A549 (cell line): Measurements from ENCODE around the gene ITLN1. TPM values are rescaled to one million over a fixed set of nuclear protein-coding genes. Genes with fewer than 3 reads are reported as not detected.
"Not testable (repeated sequence)": the region's sequence is repeated elsewhere in the genome, so short reads cannot be mapped to it uniquely, and the experiment has no call there.

Experiments
- ATAC-seq, 2 experiments: fragments of 200-7000 bp in 1 of 2; fragments of >200 bp in 1 of 2; cut with Nextera tagmentation in 1 of 2; cut with Tn5 transposase in 1 of 2; 3 replicates each; pipeline versions ENCODE4 v1.8.0 to v1.9.1; 2018 to 2020; ENCODE audit warnings: mild to moderate bottlenecking in 1 of 2, moderate library complexity in 1 of 2
- CTCF ChIA-PET: fragments of 300-600 bp; sonication (Branson Sonifier 250); formaldehyde crosslinking; extraction: SDS; loops from one replicate; lab custom pipeline; 2021; ENCODE audit warnings: antibody characterized with exemption, inconsistent platforms; lab: Yijun Ruan, JAX
- POLR2A ChIA-PET: fragments of 350-600 bp; formaldehyde crosslinking; extraction: SDS; loops from one replicate; lab custom pipeline; 2021; ENCODE audit warnings: antibody characterized with exemption, inconsistent platforms; lab: Yijun Ruan, JAX
- DNase-seq, 2 experiments: peaks; one replicate each; pipeline versions ENCODE4 v3.0.0 to v3.0.0-alpha.2; 2011 to 2016; ENCODE audit warnings: low read depth in 1 of 2, low spot score in 1 of 2
- FAIRE-seq: peaks from 2 replicates; lab custom pipeline; 2011; peaks lifted over from hg19 to GRCh38; lab: Jason Lieb, UNC
- H3K27ac ChIP-seq, 2 experiments: fragments of >200 bp; sonication (Bioruptor Twin); formaldehyde crosslinking; 3 replicates each; pipeline ENCODE4 v1.5.1; 2016 to 2017
- H3K4me1 ChIP-seq: fragments of >200 bp; sonication (Bioruptor Twin); formaldehyde crosslinking; 3 replicates; pipeline ENCODE4 v1.6.1; 2016
- H3K4me2 ChIP-seq: fragments of >200 bp; sonication (Bioruptor Twin); formaldehyde crosslinking; 3 replicates; pipeline ENCODE4 v1.6.1; 2016
- H3K4me3 ChIP-seq: fragments of >200 bp; sonication (Bioruptor Twin); formaldehyde crosslinking; 3 replicates; pipeline ENCODE4 v1.5.1; 2016
- H3K9me3 ChIP-seq: fragments of >200 bp; sonication (Bioruptor Twin); formaldehyde crosslinking; 3 replicates; pipeline ENCODE4 v1.6.1; 2016
- BHLHE40 ChIP-seq: IDR thresholded peaks from 2 replicates; pipeline ENCODE4 v1.6.1; 2012; ENCODE audit warnings: low read depth, low read length, inconsistent platforms
- CBX8 ChIP-seq: fragments of 200-600 bp; sonication (generic); IDR thresholded peaks from 2 replicates; pipeline ENCODE4 v1.6.1; 2016
- CHD4 ChIP-seq: fragments of 200-600 bp; sonication (generic); IDR thresholded peaks from 2 replicates; pipeline ENCODE4 v1.6.1; 2016; ENCODE audit warnings: antibody characterized with exemption, mild to moderate bottlenecking, borderline replicate concordance
- ELK1 ChIP-seq: fragments of 150-350 bp; IDR thresholded peaks from 2 replicates; pipeline ENCODE4 v1.6.1; 2014; ENCODE audit warnings: low read depth, mild to moderate bottlenecking, low read length
- EP300 ChIP-seq, 2 experiments: fragments of >200 bp; sonication (Bioruptor Twin); formaldehyde crosslinking; IDR thresholded peaks; 2 replicates in 1 of 2; 3 replicates in 1 of 2; pipeline ENCODE4 v1.6.1; 2016 to 2017
- ESRRA ChIP-seq: fragments of 150-350 bp; IDR thresholded peaks from 2 replicates; pipeline ENCODE4 v1.6.1; 2014; ENCODE audit warnings: mild to moderate bottlenecking, low read length, borderline replicate concordance
- FOSL2 ChIP-seq, 2 experiments: fragments of 450-650 bp in 1 of 2; fragments of >200 bp in 1 of 2; sonication (Bioruptor Twin) in 1 of 2; formaldehyde crosslinking; IDR thresholded peaks; 2 replicates each; pipeline versions ENCODE4 v1.5.0 to v1.6.1; 2016 to 2020; ENCODE audit warnings: mild to moderate bottlenecking in 1 of 2, moderate library complexity in 1 of 2
- HDAC2 ChIP-seq: fragments of 200-600 bp; sonication (generic); IDR thresholded peaks from 2 replicates; pipeline ENCODE4 v1.6.1; 2016
- HES2 ChIP-seq: fragments of >200 bp; sonication (Bioruptor Twin); formaldehyde crosslinking; IDR thresholded peaks from 2 replicates; pipeline ENCODE4 v1.6.1; 2016
- HOXA7 ChIP-seq: fragments of 250-450 bp; sonication (Bioruptor Pico); IDR thresholded peaks from 2 replicates; pipeline ENCODE4 v1.5.0; 2020; ENCODE audit warnings: mild to moderate bottlenecking, moderate library complexity
- HOXB5 ChIP-seq: fragments of 250-450 bp; sonication (Bioruptor Pico); IDR thresholded peaks from 2 replicates; pipeline ENCODE4 v1.5.0; 2020; ENCODE audit warnings: mild to moderate bottlenecking, moderate library complexity
- JUNB ChIP-seq: fragments of >200 bp; sonication (Bioruptor Twin); formaldehyde crosslinking; IDR thresholded peaks from 2 replicates; pipeline ENCODE4 v1.6.1; 2016
- KDM1A ChIP-seq: fragments of 200-600 bp; sonication (generic); IDR thresholded peaks from 2 replicates; pipeline ENCODE4 v1.6.1; 2016; ENCODE audit warnings: low read depth, mild to moderate bottlenecking
- MAFK ChIP-seq: fragments of 450-650 bp; IDR thresholded peaks from 2 replicates; pipeline ENCODE4 v1.6.1; 2014; ENCODE audit not compliant: partially characterized antibody
- NPAS2 ChIP-seq: fragments of 250-450 bp; sonication (Bioruptor Pico); IDR thresholded peaks from 2 replicates; pipeline ENCODE4 v1.8.0; 2022; ENCODE audit warnings: mild to moderate bottlenecking, moderate library complexity, borderline replicate concordance
- PHF8 ChIP-seq: fragments of 200-600 bp; sonication (generic); IDR thresholded peaks from 2 replicates; pipeline ENCODE4 v1.6.1; 2016; ENCODE audit warnings: low read depth, mild to moderate bottlenecking, antibody characterized with exemption, moderate library complexity, borderline replicate concordance
- POLR2A ChIP-seq: IDR thresholded peaks from 2 replicates; pipeline ENCODE4 v1.6.1; 2012; ENCODE audit warnings: mild to moderate bottlenecking, low read length
- POLR2AphosphoS2 ChIP-seq: conservative IDR thresholded peaks from 2 replicates; pipeline ENCODE4 v1.6.1; 2012; ENCODE audit warnings: low read length, improper control_type of control experiment, inconsistent platforms
- RAD21 ChIP-seq, 2 experiments: fragments of >200 bp in 1 of 2; sonication (Bioruptor Twin) in 1 of 2; formaldehyde crosslinking in 1 of 2; IDR thresholded peaks in 1 of 2; conservative IDR thresholded peaks in 1 of 2; 2 replicates in 1 of 2; 3 replicates in 1 of 2; pipeline ENCODE4 v1.6.1; 2012 to 2018; ENCODE audit warnings: inconsistent platforms in 1 of 2
- RFX5 ChIP-seq: fragments of 450-650 bp; IDR thresholded peaks from 2 replicates; pipeline ENCODE4 v1.7.1; 2014; ENCODE audit warnings: antibody characterized with exemption, mild to moderate bottlenecking, moderate library complexity
- SMC3 ChIP-seq: fragments of >200 bp; sonication (Bioruptor Twin); formaldehyde crosslinking; IDR thresholded peaks from 3 replicates; pipeline ENCODE4 v1.6.1; 2018; ENCODE audit warnings: inconsistent platforms
- SREBF2 ChIP-seq: fragments of 450-650 bp; IDR thresholded peaks from 2 replicates; pipeline ENCODE4 v1.6.1; 2014; ENCODE audit warnings: mild to moderate bottlenecking, moderate library complexity
- TP53 ChIP-seq: fragments of 250-450 bp; sonication (Bioruptor Pico); IDR thresholded peaks from 2 replicates; pipeline ENCODE4 v1.5.0; 2021; ENCODE audit warnings: mild to moderate bottlenecking, moderate library complexity
- ZC3H11A ChIP-seq: fragments of 450-650 bp; IDR thresholded peaks from 2 replicates; pipeline ENCODE4 v1.6.1; 2014; ENCODE audit warnings: antibody characterized with exemption, mild to moderate bottlenecking
- ZFP36 ChIP-seq: fragments of 450-650 bp; IDR thresholded peaks from 2 replicates; pipeline ENCODE4 v1.6.1; 2014; ENCODE audit warnings: borderline replicate concordance; ENCODE audit not compliant: partially characterized antibody
- ZNF302 ChIP-seq: fragments of 250-450 bp; sonication (Bioruptor Pico); IDR thresholded peaks from 2 replicates; pipeline ENCODE4 v1.9.0; 2021; ENCODE audit warnings: inconsistent platforms, mild to moderate bottlenecking, moderate library complexity
- ZSCAN20 ChIP-seq: fragments of 250-450 bp; sonication (Bioruptor Pico); IDR thresholded peaks from 2 replicates; pipeline ENCODE4 v1.8.0; 2022; ENCODE audit warnings: mild to moderate bottlenecking, moderate library complexity
- WGBS: methylation state at CpG from one replicate; pipeline ENCODE4 v1.1.6; 2017; ENCODE audit errors: missing lambda C conversion rate; 5-methylcytosine and 5-hydroxymethylcytosine counted together
- polyA plus RNA-seq, 4 experiments: library from polyadenylated mRNA; depleted of rRNA in 3 of 4; stranded (reverse); fragments of >200 nt; fragmentation: RNase III in 1 of 4; extraction: RNeasy Plus Mini Kit Qiagen cat#74134 plus additional on column Dnase treatment in 1 of 4; gene quantifications; 2 replicates in 3 of 4; 3 replicates in 1 of 4; pipeline ENCODE4 v1.2.3, GENCODE V29; 2011 to 2017
- TF ChIP-seq, protein P1 (sequence below): IDR thresholded peaks from 2 replicates; pipeline ENCODE4 v1.6.1; 2012
- TF ChIP-seq, protein P2 (sequence below): IDR thresholded peaks from 2 replicates; pipeline ENCODE4 v1.6.1; 2012

The ITLN1 gene
- polyA plus RNA-seq, 2 of the 4 experiments (the other 2 are of a cell fraction) = not detected

- TF ChIP-seq MAFK (no peak), ZNF302 (CRISPR knock-in tag) (no peak), FOSL2 (IDR thresholded peaks at IDR 0.05) (no peak), FOSL2 (CRISPR knock-in tag; IDR thresholded peaks at IDR 0.05) (0 out of 2 replicates have a peak, but pooled peaks have one; percentile 12)
- Histone ChIP-seq H3K4me1 (no peaks in the 10 kb centered on the region), H3K4me3 (no peak overlapping the region), H3K27ac (no peak overlapping the region), H3K9me3 (no peaks in the 10 kb centered on the region), H3K4me2 (no peak overlapping the region)
- WGBS = 24% methylated on average over 2 of the region's 2 CpGs
- FAIRE-seq (no peak), ATAC-seq (no peak), DNase-seq (peak in 1 of 2 experiments; percentile 12)
- ChIA-PET POLR2A (no interaction called here), CTCF (interaction anchor here (1.2 to 2.8 kb wide), 3 partner anchors 9 to 36 kb away, joined by 3 to 9 read pairs (median 3); no protein-coding TSS in a partner anchor)
Observed at GRCh38 chr1:160916666-160917065, 31.7 kb upstream of the ITLN1 start.

- H3K9me3 ChIP-seq, H3K27ac ChIP-seq, POLR2A ChIA-PET, H3K4me3 ChIP-seq, DNase-seq, H3K4me1 ChIP-seq, H3K4me2 ChIP-seq, FAIRE-seq, ATAC-seq: not testable (repeated sequence)
- 79% methylated on average over 6 of the region's 6 CpGs for WGBS
- CTCF ChIA-PET = interaction anchor here (0.5 kb wide), 1 partner anchor 261 kb away, joined by 4 read pairs; no protein-coding TSS in a partner anchor
Observed at GRCh38 chr1:160913229-160913628, 28.2 kb upstream of the ITLN1 start.

GRCh38 chr1:160911925-160912324 is 26.9 kb upstream of the ITLN1 start:
- ChIA-PET POLR2A (no interaction called here), CTCF (interaction anchor here (0.6 kb wide), 1 partner anchor 37 kb away, joined by 3 read pairs; no protein-coding TSS in a partner anchor)
- Histone ChIP-seq H3K4me3 (no peak overlapping the region), H3K4me1 (no peaks in the 10 kb centered on the region), H3K4me2 (no peak overlapping the region), H3K9me3 (no peaks in the 10 kb centered on the region), H3K27ac (no peak overlapping the region)
- FAIRE-seq (no peak), DNase-seq (no peak), ATAC-seq (no peak)
- TF ChIP-seq SREBF2 = no peak
- TF ChIP-seq, protein P1, sequence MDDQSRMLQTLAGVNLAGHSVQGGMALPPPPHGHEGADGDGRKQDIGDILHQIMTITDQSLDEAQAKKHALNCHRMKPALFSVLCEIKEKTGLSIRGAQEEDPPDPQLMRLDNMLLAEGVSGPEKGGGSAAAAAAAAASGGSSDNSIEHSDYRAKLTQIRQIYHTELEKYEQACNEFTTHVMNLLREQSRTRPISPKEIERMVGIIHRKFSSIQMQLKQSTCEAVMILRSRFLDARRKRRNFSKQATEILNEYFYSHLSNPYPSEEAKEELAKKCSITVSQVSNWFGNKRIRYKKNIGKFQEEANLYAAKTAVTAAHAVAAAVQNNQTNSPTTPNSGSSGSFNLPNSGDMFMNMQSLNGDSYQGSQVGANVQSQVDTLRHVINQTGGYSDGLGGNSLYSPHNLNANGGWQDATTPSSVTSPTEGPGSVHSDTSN = no peak
- no peak for TF ChIP-seq ESRRA
- TF ChIP-seq ZFP36 = no peak
- TF ChIP-seq CBX8 = no peak
- no peak for TF ChIP-seq PHF8
- no peak for TF ChIP-seq HOXA7 (CRISPR knock-in tag)
- TF ChIP-seq, protein P2, sequence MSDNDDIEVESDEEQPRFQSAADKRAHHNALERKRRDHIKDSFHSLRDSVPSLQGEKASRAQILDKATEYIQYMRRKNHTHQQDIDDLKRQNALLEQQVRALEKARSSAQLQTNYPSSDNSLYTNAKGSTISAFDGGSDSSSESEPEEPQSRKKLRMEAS = no peak
- TF ChIP-seq ZNF302 (CRISPR knock-in tag) = no peak
- TF ChIP-seq RAD21 (conservative IDR thresholded peaks at IDR 0.05 in 1 of 2, IDR thresholded peaks at IDR 0.05 in 1 of 2) = no peak
- no peak for TF ChIP-seq EP300 (IDR thresholded peaks at IDR 0.05)
- no peak for TF ChIP-seq HES2
- TF ChIP-seq RFX5 = no peak
- TF ChIP-seq NPAS2 (CRISPR knock-in tag) = no peak
- TF ChIP-seq ZSCAN20 (CRISPR knock-in tag) = no peak
- 37% methylated on average over 2 of the region's 2 CpGs for WGBS

DNA sequence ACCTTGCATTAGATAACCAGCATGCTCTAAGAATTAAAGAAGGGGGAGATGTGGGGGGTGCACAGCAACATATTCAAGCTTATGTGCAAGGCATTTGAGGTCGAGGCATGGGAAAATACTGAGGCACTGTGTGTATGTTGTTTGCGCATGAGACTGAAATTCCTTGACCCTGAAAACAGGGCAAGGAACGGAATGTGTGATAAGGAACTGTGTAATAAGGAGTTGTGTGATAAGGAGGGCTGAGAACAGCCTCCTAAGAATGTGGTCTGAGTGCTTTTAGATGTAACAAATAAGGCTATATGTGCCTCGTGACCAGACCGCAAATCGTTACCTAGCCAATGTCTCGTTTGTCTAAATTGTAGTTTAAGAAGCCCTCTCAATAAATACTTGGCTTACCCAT is 26.5 kb upstream of the ITLN1 start:
- CTCF ChIA-PET = interaction anchor here (0.6 to 1.0 kb wide), 2 partner anchors 37 to 40 kb away, joined by 3 read pairs; no protein-coding TSS in a partner anchor
- Histone ChIP-seq H3K4me2 (no peak overlapping the region), H3K4me3 (no peak overlapping the region), H3K4me1 (no peaks in the 10 kb centered on the region), H3K9me3 (no peaks in the 10 kb centered on the region), H3K27ac (no peak overlapping the region)
- no peak for DNase-seq
- no peak for TF ChIP-seq CHD4
- TF ChIP-seq KDM1A = no peak
- no peak for TF ChIP-seq POLR2A
- no peak for TF ChIP-seq SMC3
- TF ChIP-seq HOXB5 (CRISPR knock-in tag) = no peak
- TF ChIP-seq HDAC2 = no peak
- no peak for TF ChIP-seq JUNB
- no peak for TF ChIP-seq ELK1
- no peak for TF ChIP-seq TP53 (CRISPR knock-in tag)
- no peak for TF ChIP-seq POLR2AphosphoS2
- TF ChIP-seq BHLHE40 = no peak
- no peak for TF ChIP-seq ZC3H11A
- POLR2A ChIA-PET = no interaction called here
- no peak for ATAC-seq
- FAIRE-seq = no peak
- WGBS = 57% methylated on average over 7 of the region's 7 CpGs
